PC-3 (cell line): Measurements from ENCODE around the gene CTXND2. TPM values are rescaled to one million over a fixed set of nuclear protein-coding genes. Genes with fewer than 3 reads are reported as not detected.

ENCODE experiments used
- ATAC-seq: fragments of 200-7000 bp; cut with Tn5 transposase; 2 replicates; pipeline ENCODE4 v1.9.1; 2020; ENCODE audit warnings: mild to moderate bottlenecking, moderate library complexity
- BruUV-seq: library from RNA; stranded (reverse); fragments of 400-500 nt; replicated peaks from 2 replicates; lab custom pipeline; 2021; lab: Mats Ljungman, UMichigan
- CTCF ChIA-PET: fragments of 300-600 bp; sonication (Branson Sonifier 250); formaldehyde crosslinking; loops from one replicate; lab custom pipeline; 2022; ENCODE audit warnings: antibody characterized with exemption; lab: Charles Lee
- POLR2A ChIA-PET: fragments of 300-600 bp; sonication (Branson Sonifier 250); formaldehyde crosslinking; loops from one replicate; lab custom pipeline; 2022; ENCODE audit warnings: antibody characterized with exemption; ENCODE audit not compliant: unreplicated experiment; lab: Charles Lee
- DNase-seq: peaks from one replicate; pipeline ENCODE4 v3.0.0-alpha.2; 2015
- H2AFZ ChIP-seq: fragments of 300-600 bp; sonication (generic); 2 replicates; pipeline ENCODE4 v1.6.0; 2016; ENCODE audit warnings: antibody characterized with exemption, low read length
- H3F3A ChIP-seq: fragments of 300-600 bp; sonication (generic); one replicate; pipeline ENCODE4 v1.6.0; 2017; ENCODE audit warnings: antibody characterized with exemption, low read length, control low read depth, mild to moderate bottlenecking; ENCODE audit not compliant: unreplicated experiment
- H3K27ac ChIP-seq: fragments of 300-600 bp; sonication (generic); 2 replicates; pipeline ENCODE4 v1.5.1; 2016; ENCODE audit warnings: mild to moderate bottlenecking, low read length
- H3K27me3 ChIP-seq: fragments of 300-600 bp; sonication (generic); 2 replicates; pipeline ENCODE4 v1.6.1; 2016; ENCODE audit warnings: low read length, mixed read lengths
- H3K36me3 ChIP-seq: fragments of 300-600 bp; sonication (generic); 2 replicates; pipeline ENCODE4 v1.6.1; 2016; ENCODE audit warnings: low read depth, mixed run types, low read length, mixed read lengths
- H3K4me1 ChIP-seq: fragments of 300-600 bp; sonication (generic); 2 replicates; pipeline ENCODE4 v1.5.1; 2016; ENCODE audit warnings: low read length; ENCODE audit not compliant: insufficient read depth
- H3K4me2 ChIP-seq: fragments of 300-600 bp; sonication (generic); 2 replicates; pipeline ENCODE4 v1.6.0; 2016; ENCODE audit warnings: low read length
- H3K4me3 ChIP-seq: fragments of 300-600 bp; sonication (generic); 2 replicates; pipeline ENCODE4 v1.5.1; 2016; ENCODE audit warnings: mild to moderate bottlenecking, low read length, mixed read lengths
- H3K79me2 ChIP-seq: fragments of 300-600 bp; sonication (generic); 2 replicates; pipeline ENCODE4 v1.6.1; 2017; ENCODE audit warnings: low read length, mixed read lengths
- H3K9ac ChIP-seq: fragments of 300-600 bp; sonication (generic); 2 replicates; pipeline ENCODE4 v1.6.0; 2016; ENCODE audit warnings: mild to moderate bottlenecking, low read length
- H3K9me2 ChIP-seq: fragments of 300-600 bp; sonication (generic); replicated peaks from 2 replicates; pipeline ENCODE4 v1.6.1; 2016; ENCODE audit warnings: mixed run types, low read length, mixed read lengths
- H3K9me3 ChIP-seq: fragments of 300-600 bp; sonication (generic); 2 replicates; pipeline ENCODE4 v1.6.1; 2016; ENCODE audit warnings: low read length, mixed read lengths
- H4K20me1 ChIP-seq: fragments of 300-600 bp; sonication (generic); 2 replicates; pipeline ENCODE4 v1.6.1; 2016; ENCODE audit warnings: low read length, mixed read lengths
- CTCF ChIP-seq: fragments of 300-600 bp; sonication (generic); conservative IDR thresholded peaks from 2 replicates; pipeline ENCODE4 v1.5.1; 2017; ENCODE audit warnings: antibody characterized with exemption, low read depth, mild to moderate bottlenecking, low read length
- EZH2 ChIP-seq: fragments of 300-600 bp; sonication (generic); IDR thresholded peaks from one replicate; pipeline ENCODE4 v1.6.1; 2017; ENCODE audit warnings: antibody characterized with exemption, mild to moderate bottlenecking, low read length; ENCODE audit not compliant: unreplicated experiment
- EZH2phosphoT487 ChIP-seq: fragments of 300-600 bp; sonication (generic); IDR thresholded peaks from 2 replicates; pipeline ENCODE4 v1.6.1; 2018; ENCODE audit warnings: mild to moderate bottlenecking, antibody characterized with exemption, low read length, borderline replicate concordance
- intact Hi-C: fragments of 100-400 bp; cut with micrococcal nuclease; formaldehyde crosslinking; loops from 2 replicates; pipeline ENCODE4 v1.9.0; 2023
- total RNA-seq: library from RNA; depleted of rRNA; stranded (reverse); fragments of >200 nt; gene quantifications from 2 replicates; pipeline ENCODE4 v1.2.3, GENCODE V29; 2014

Gene CTXND2
- total RNA-seq, 1 experiment from 2014 or later = not detected

GRCh38 chr1:150902346-150902745 lies 15.4 kb downstream of the CTXND2 start:
- POLR2A ChIA-PET = interaction anchor here (0.6 kb wide), 1 partner anchor 287 kb away, joined by 4 read pairs; the partner anchor contains the start of gene VPS72
- no TSS peak for BruUV-seq

GRCh38 chr1:150902751-150903150 lies 15.8 kb downstream of the CTXND2 start:
- H3F3A ChIP-seq = no peaks in the 10 kb centered on the region
- H3K9me2 ChIP-seq = no peaks in the 10 kb centered on the region
- no peaks in the 10 kb centered on the region for H3K79me2 ChIP-seq
- no TSS peak for BruUV-seq
- no peak overlapping the region for H3K9ac ChIP-seq
- TF ChIP-seq CTCF (no peak), EZH2phosphoT487 (no peak), EZH2 (no peak)
- ATAC-seq (no peak), DNase-seq (no peak)
- peaks cover 4% of the 10 kb centered on the region; the same call in 1 of the 2 replicates for H3K4me1 ChIP-seq
- H3K27me3 ChIP-seq = no peaks in the 10 kb centered on the region
- H4K20me1 ChIP-seq = no peaks in the 10 kb centered on the region
- no peaks in the 10 kb centered on the region for H3K9me3 ChIP-seq
- ChIA-PET POLR2A (no interaction called here), CTCF (no interaction called here)
- intact Hi-C loops = no loop called here
- no peaks in the 10 kb centered on the region for H3K36me3 ChIP-seq
- no peak overlapping the region for H3K4me3 ChIP-seq
- H3K27ac ChIP-seq = no peak overlapping the region
- no peak overlapping the region for H3K4me2 ChIP-seq
- H2AFZ ChIP-seq = no peak overlapping the region

More at GRCh38 chr1:150902346-150902745, 15.4 kb downstream of the CTXND2 start:
- intact Hi-C loops = no loop called here
- H3K27me3 ChIP-seq = no peaks in the 10 kb centered on the region
- H3K36me3 ChIP-seq = no peaks in the 10 kb centered on the region
- no peak overlapping the region for H2AFZ ChIP-seq
- H3K4me3 ChIP-seq = no peak overlapping the region
- no peaks in the 10 kb centered on the region for H3F3A ChIP-seq
- CTCF ChIA-PET = no interaction called here
- no peaks in the 10 kb centered on the region for H4K20me1 ChIP-seq
- no peak for ATAC-seq
- no peaks in the 10 kb centered on the region for H3K79me2 ChIP-seq
- H3K9me2 ChIP-seq = no peaks in the 10 kb centered on the region
- H3K9me3 ChIP-seq = no peaks in the 10 kb centered on the region
- no peak overlapping the region for H3K4me2 ChIP-seq
- TF ChIP-seq EZH2 = no peak
- TF ChIP-seq CTCF = no peak
- no peak for TF ChIP-seq EZH2phosphoT487
- no peak overlapping the region for H3K9ac ChIP-seq
- no peak for DNase-seq
- H3K27ac ChIP-seq = no peak overlapping the region
- H3K4me1 ChIP-seq = peaks cover 4% of the 10 kb centered on the region; the same call in 1 of the 2 replicates

- intact Hi-C loops = no loop called here
- Histone ChIP-seq H4K20me1 (no peaks in the 10 kb centered on the region), H3K27me3 (no peaks in the 10 kb centered on the region), H3K4me3 (no peak overlapping the region), H3K9me2 (no peaks in the 10 kb centered on the region), H3K27ac (no peak overlapping the region), H3K9me3 (peaks cover 4% of the 10 kb centered on the region; the same call in 1 of the 2 replicates), H3F3A (no peaks in the 10 kb centered on the region), H3K36me3 (no peaks in the 10 kb centered on the region), H3K9ac (no peak overlapping the region), H3K79me2 (no peaks in the 10 kb centered on the region), H3K4me2 (no peak overlapping the region), H3K4me1 (peaks cover 4% of the 10 kb centered on the region; the same call in 1 of the 2 replicates), H2AFZ (no peak overlapping the region)
- ATAC-seq (no peak), DNase-seq (no peak)
- BruUV-seq = no TSS peak
- CTCF ChIA-PET = no interaction called here
- POLR2A ChIA-PET = no interaction called here
- no peak for TF ChIP-seq EZH2
- no peak for TF ChIP-seq CTCF
Observed at GRCh38 chr1:150905301-150905700, 18.4 kb downstream of the CTXND2 start.
